Fibroblast of villous mesenchyme (primary cell): ENCODE results near the gene RTKN. TPM values are rescaled to one million over a fixed set of nuclear protein-coding genes. Genes with fewer than 3 reads are reported as not detected.

Experiments used
- DNase-seq: peaks from one replicate; pipeline ENCODE4 v3.0.0-alpha.2; 2010; ENCODE audit warnings: low read depth
- H3K4me3 ChIP-seq: 2 replicates; pipeline ENCODE4 v1.5.1; 2011; ENCODE audit warnings: low read depth, mild to moderate bottlenecking, low read length
- CTCF ChIP-seq: IDR thresholded peaks from 2 replicates; pipeline ENCODE4 v1.5.1; 2012; ENCODE audit warnings: low read depth, mild to moderate bottlenecking, low read length; ENCODE audit not compliant: insufficient read depth
- total RNA-seq: library from RNA; depleted of rRNA; stranded (reverse); fragments of >200 nt; gene quantifications from 2 replicates; pipeline ENCODE4 v1.2.3, GENCODE V29; 2012

Gene RTKN
- total RNA-seq, 1 donor: 18.1 TPM

- DNase-seq: peak; percentile 37
- H3K4me3 ChIP-seq: peak overlapping the region; percentile 79
- no peak for TF ChIP-seq CTCF
Measured at GRCh38 chr2:74458938-74459363, 17.2 kb upstream of the RTKN start.

GRCh38 chr2:74458132-74458937, 16.6 kb upstream of the RTKN start, which contains the start of gene WBP1:
TSS of gene WBP1 (plus strand) at chr2:74458438. CDS start at chr2:74458603, 165 bp downstream.
- TF ChIP-seq CTCF: no peak
- peak; percentile 100 for DNase-seq

GRCh38 chr2:74457549-74458131, 15.9 kb upstream of the RTKN start:
- TF ChIP-seq CTCF: no peak
- peak overlapping the region; percentile 79 for H3K4me3 ChIP-seq
- no peak for DNase-seq

More at GRCh38 chr2:74458132-74458937, 16.6 kb upstream of the RTKN start, which contains the start of gene WBP1:
- peak within 1 kb of the TSS; percentile 79 for H3K4me3 ChIP-seq

- H3K4me3 ChIP-seq: peak overlapping the region; percentile 79
- DNase-seq: no peak
- no peak for TF ChIP-seq CTCF
Measured at GRCh38 chr2:74457129-74457548, 15.4 kb upstream of the RTKN start.

- peak within 1 kb of the TSS; percentile 67 for H3K4me3 ChIP-seq
- DNase-seq: peak; percentile 99
- TF ChIP-seq CTCF: no peak
Measured at GRCh38 chr2:74454654-74455511, 13.1 kb upstream of the RTKN start, which contains the start of gene INO80B. TSS of gene INO80B (plus strand) at chr2:74455087. CDS start at chr2:74455117, 30 bp downstream.

- no peak for DNase-seq
- TF ChIP-seq CTCF: no peak
- H3K4me3 ChIP-seq: no peak overlapping the region
Measured at GRCh38 chr2:74450570-74451190, 8.9 kb upstream of the RTKN start.
